PFSK-1 (cell line): ENCODE measurements around the gene PDE8B.

Source experiments
- FOXP2 ChIP-seq: optimal IDR thresholded peaks from 2 replicates; pipeline ENCODE3; 2011; ENCODE audit warnings: borderline replicate concordance, control low read depth, inconsistent platforms; ENCODE audit not compliant: insufficient read depth; ENCODE audit errors: extremely low read length, extremely low read depth
- POLR2AphosphoS5 ChIP-seq: IDR thresholded peaks from 2 replicates; pipeline ENCODE4 v1.6.1; 2012; ENCODE audit warnings: low read depth, mild to moderate bottlenecking, control low read depth, low read length, moderate library complexity
- REST ChIP-seq, 2 experiments: IDR thresholded peaks; 2 replicates each; pipeline versions ENCODE4 v1.6.1 to v1.8.0; 2011 to 2012; ENCODE audit warnings: low read depth in 2 of 2, low read length in 2 of 2, control low read depth in 1 of 2, inconsistent platforms in 1 of 2, mild to moderate bottlenecking in 1 of 2, moderate library complexity in 1 of 2; ENCODE audit not compliant: insufficient read depth in 1 of 2
- SIN3A ChIP-seq: IDR thresholded peaks from 2 replicates; pipeline ENCODE4 v1.6.1; 2012; ENCODE audit warnings: mild to moderate bottlenecking, low read length, moderate library complexity, borderline replicate concordance; ENCODE audit not compliant: insufficient read depth
- TAF1 ChIP-seq: IDR thresholded peaks from 2 replicates; pipeline ENCODE4 v1.6.1; 2012; ENCODE audit warnings: low read length, control low read depth, borderline replicate concordance; ENCODE audit not compliant: insufficient read depth

- TF ChIP-seq TAF1 = no peak
- no peak for TF ChIP-seq POLR2AphosphoS5
- no peak for TF ChIP-seq SIN3A
- no peak for TF ChIP-seq FOXP2
- TF ChIP-seq REST (IDR thresholded peaks at IDR 0.05; ENCODE audit: insufficient read depth in 1 of 2, low read depth in 2 of 2, low read length in 2 of 2) = no peak
Measured at GRCh38 chr5:77322406-77322805, 111.9 kb downstream of the PDE8B start.
